GM19438 (cell line): ENCODE measurements around the gene IL15RA.
"Not testable (repeated sequence)": the region's sequence is repeated elsewhere in the genome, so short reads cannot be mapped to it uniquely, and the experiment has no call there.

Experiments used
- ATAC-seq: cut with Tn5 transposase; IDR thresholded peaks from one replicate; pipeline ENCODE4 v1.9.1; 2021; ENCODE audit warnings: low read depth; ENCODE audit not compliant: unreplicated experiment

IL15RA gene

GRCh38 chr10:5971315-5971832 is 6.0 kb downstream of the IL15RA start:
- ATAC-seq: no peak

DNA sequence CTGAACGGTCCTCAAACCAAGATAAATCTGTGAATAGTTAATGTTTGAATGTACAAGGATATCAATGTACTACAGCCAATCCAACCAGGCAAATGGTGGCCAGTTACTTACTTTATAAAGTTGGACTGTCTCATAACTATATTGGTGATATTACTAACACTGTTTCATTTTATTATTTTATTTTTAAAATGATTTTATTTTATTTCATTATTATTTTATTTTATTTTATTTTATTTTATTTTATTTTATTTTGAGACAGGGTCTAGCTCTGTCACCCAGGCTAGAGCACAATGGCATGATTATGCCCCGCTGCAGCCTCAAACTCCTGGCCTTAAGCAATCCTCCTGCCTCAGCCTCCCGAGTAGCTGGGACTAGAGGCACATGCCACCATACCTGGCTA is 6.8 kb downstream of the IL15RA start:
- no peak for ATAC-seq

- no peak for ATAC-seq
Measured at GRCh38 chr10:5970066-5970465, 7.3 kb downstream of the IL15RA start.

GRCh38 chr10:5968681-5969453 is 8.5 kb downstream of the IL15RA start:
- ATAC-seq: no peak

GRCh38 chr10:5968037-5968680 is 9.2 kb downstream of the IL15RA start:
- ATAC-seq: no peak

GRCh38 chr10:5965266-5965665 is 12.1 kb downstream of the IL15RA start:
- no peak for ATAC-seq

DNA sequence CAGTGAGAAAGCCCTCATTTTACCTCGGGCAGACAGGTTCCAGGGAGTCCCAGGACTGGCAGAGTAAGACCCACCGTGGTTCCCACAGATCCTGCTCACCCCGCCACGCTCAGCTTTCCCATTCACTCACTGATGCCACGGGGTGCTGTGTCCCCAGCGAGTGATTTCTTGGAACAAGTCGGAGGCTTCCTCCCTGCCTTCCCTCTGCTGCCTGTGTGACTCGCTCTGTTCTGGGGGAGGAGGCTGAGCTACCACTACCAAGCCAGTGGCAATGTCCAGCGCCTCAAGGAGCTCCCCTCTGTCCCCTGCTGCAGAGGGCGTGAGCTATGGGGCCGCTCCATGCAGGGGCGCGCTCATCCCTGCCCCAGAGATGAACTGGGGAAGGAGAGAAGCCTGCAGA is 12.6 kb downstream of the IL15RA start:
- no peak for ATAC-seq

DNA sequence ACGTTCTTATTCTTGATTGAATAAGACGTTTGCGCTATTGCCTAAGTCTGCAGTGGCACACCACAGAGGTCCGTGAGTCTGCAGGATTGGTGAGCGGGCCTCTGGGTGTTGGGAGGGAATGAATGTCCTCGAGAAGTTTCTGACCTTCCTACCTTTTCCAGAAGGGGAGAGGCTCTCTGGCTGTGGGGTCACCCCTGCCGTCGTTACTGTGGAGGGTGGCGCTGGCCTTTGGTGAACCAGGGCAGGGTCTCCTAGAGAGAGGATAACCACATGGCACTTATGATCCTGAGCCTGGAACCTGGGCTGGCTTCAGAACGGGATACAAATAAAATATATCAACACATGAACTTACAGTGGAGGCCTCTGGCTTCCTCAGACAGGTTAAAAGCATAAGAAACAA is 13.8 kb downstream of the IL15RA start:
- ATAC-seq: no peak

DNA sequence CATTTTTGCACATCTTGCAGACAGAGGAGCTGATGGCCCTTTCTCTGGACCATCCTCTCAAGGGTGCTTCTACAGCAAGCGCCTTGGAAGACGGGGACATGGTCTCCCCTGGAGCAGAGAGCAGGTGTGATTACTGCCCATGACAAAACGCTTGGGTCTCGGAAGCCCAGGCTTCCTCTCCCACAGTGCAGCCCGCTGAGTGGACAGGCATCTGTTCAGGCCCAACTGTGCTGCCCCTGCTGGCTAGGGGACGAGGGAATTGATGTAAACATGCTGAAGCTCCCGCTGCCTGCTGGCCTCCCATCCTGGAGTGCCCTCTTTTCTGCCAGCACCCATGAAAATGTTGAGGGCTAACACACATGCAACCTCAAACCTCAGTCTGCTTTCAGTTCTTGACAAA is 14.3 kb downstream of the IL15RA start:
- ATAC-seq: no peak

- ATAC-seq: not testable (repeated sequence)
Measured at GRCh38 chr10:5962358-5962940, 14.9 kb downstream of the IL15RA start.

GRCh38 chr10:5961405-5962100 is 15.8 kb downstream of the IL15RA start:
- ATAC-seq: no peak

DNA sequence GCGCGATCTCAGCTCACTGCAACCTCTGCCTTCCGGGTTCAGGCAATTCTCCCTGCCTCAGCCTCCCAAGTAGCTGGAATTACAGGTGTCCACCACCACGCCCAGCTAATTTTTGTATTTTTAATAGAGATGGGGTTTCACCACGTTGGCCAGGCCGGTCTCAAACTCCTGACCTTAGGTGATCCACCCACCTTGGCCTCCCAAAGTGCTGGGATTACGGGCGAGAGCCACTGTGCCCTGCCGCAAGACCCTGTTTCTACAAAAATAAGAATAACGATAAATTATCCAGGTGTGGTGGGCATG is 16.4 kb downstream of the IL15RA start:
- not testable (repeated sequence) for ATAC-seq

- no peak for ATAC-seq
Measured at GRCh38 chr10:5960070-5960972, 17.0 kb downstream of the IL15RA start.

DNA sequence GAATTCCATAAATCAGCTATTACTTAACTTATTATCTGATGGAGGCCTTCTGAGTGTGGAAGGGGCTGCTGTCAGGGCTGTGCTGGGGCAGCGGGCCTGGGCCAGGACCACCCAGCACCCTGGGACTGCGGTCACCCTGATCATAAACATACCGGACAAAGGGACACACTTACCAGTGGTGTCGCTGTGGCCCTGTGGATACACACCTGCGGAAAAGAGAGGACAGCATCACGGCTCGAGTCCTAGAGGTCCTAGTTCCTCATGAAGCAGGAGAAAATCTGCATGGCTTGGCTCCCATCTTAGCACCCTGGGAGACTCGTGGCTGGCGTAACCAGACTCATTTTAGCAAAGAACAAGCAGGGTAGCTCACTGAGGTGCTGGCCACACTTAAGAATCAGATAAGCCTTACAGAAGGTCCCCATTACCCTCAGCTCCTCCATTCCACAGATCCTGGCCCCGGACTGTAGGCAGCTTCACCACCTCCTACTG is 17.7 kb downstream of the IL15RA start:
- no peak for ATAC-seq

DNA sequence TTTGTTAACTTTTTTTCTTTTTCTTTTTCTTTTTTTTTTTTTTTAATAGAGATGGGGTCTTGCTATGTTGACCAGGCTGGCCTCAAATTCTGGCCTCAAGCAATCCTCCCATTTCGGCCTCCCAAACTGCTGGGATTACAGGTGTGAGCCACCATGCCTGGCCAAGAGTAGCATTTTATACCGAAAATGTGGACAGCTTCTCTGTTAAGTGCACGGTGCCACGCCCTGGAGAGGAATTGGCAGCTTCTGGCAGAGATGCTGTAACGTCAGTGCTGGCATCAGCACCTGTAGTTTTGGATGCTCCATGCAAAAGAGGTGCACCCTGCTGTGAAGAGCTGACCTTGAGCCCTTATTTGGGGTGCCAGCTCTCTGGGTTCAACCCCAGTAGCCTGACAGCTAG is 18.2 kb downstream of the IL15RA start:
- no peak for ATAC-seq

DNA sequence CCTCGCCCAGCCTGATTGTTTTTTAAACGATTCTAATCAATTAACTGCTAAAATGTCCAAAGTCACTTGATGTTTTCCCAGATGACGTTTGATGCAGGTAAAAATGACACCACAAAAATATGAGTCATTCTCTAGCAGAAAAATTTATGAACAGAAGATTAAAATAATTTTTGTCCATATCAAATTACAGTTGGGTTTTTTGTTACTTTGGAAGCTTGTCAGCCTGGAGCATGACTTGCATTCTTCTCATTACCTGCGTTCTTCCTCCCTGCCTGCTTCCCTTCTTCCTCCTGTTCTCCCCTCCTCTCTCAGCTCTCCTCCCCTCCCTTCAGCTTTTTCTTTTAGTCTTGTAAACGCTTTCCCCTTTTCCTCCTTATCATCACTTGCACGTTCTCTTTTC is 18.7 kb downstream of the IL15RA start:
- ATAC-seq: no peak

DNA sequence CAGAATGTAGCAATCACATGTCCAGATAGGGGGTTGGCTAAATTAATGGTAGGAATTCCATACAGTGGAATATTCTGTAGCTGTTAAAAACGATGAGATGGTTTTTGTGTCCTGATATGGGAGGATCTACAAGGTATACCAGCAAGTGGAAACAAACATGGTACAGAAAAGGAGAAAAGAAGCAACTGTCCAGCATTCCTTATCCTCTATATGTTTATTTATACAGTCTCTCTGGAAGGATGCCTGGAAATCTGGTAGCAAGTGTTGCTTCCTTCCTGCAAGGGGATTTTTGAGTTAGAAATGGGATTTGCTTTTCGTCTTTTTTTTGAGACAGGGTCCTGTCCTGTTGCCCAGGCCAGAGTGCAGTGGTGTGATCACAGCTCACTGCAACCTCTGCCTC is 19.3 kb downstream of the IL15RA start:
- ATAC-seq: no peak

DNA sequence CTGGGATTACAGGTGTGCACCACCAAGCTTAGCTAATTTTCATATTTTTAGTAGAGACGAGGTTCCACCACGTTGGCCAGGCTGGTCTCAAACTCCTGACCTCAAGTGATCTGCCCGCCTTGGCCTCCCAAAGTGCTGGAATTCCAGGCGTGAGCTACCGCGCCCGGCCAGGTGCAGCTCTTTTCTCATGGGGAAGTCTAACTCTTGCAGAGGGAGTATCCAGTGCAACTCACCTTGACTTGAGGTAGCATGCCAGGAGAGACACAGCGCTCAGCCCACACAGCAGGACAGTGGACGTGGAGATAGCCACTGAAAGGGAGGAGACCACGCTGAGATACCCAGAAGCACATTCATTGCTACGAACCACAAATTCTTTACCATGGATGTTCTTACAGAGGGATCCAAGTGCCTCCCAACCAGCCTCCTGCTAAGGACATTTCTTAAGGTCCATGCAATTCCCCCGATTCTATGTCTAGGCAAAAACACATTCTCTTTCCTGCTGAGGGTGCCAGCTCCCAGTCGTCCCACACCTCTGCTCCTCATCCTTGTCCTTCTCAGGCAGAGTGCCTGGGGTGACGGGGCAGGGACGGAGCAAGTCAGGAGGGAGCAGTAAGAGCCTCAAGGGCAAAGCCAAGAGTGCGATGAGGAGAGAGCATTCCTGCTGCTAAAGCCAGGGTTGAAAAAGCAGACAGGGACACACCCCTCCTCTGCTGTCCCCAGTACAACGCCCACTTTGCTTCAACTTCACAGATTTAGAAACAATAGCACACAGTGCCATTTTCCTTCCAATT is 21.0 kb downstream of the IL15RA start:
- ATAC-seq: no peak

DNA sequence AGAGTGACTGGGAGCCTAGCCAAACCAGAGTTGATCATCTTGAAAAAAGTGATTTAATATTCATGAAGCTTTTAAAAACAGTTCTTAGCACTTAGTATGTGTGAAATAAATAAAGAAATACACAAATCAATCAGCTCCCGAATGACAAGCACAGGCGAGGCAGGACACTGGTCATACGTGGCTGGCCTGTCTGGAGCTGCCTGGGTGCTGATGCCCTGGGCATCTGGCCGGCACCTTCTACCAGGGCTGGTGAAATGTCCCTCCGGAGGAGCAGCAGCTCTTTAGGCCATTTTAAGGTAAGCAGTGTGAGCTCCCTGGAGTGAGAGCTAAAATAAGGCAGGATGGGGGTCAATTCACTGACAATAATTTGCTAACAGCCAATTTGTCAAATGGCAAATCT is 23.7 kb downstream of the IL15RA start:
- ATAC-seq: no peak
